ENCODE data around the gene TP63.

TP63 gene

DNA sequence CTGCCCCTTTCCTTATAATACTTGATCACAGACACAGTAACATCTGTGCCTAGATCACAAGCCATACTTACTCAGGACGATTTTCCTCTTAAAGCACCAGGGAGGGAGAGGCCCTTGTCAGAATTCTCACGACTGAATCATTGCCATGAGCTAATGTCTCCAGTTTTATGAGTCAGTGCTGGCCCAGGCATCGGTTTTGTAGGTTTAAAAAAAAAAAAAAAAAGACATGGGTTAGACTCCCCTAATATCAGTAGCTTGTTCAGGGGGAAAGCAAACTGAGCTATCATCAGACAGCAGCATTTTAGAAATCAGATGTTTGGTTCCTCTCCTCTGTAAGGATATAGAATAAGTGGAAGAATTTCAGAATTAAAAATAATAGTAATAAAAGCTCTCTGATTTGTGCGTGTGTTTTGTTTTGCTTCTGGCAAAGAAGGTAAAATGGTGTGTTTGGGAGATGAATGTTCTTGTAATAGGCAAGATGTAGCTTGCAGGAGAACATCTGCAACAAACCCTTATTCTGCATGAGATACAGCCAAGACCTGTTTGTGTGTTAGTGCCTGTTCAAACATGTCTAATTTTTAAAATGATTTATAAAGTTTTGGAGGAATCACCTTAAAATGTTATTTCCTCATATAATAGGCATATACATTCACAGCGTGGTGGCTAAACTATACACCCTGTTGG is 193.6 kb downstream of the TP63 start:
- no peak for DNase-seq

- DNase-seq: no peak
Observed at GRCh38 chr3:189826566-189826965, 195.4 kb downstream of the TP63 start.

DNA sequence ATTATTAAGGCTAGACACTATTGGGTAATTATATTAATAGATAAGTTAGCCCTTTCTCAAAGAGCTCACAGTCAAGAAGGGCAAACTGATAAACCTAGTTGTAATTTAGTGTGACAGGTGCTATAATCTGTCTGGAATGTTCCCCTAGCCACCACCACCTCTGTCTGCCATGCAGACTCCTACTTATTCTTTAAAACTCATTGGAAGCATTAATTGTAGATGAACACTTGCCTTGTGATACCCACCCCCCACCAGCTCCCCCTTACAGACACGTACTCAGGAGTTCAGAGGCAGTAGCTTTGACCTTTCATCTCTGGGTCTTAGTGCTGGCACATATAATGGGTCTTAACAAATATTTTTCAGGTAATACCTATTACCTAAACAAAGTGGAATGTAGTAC is 195.9 kb downstream of the TP63 start:
- DNase-seq: no peak

DNA sequence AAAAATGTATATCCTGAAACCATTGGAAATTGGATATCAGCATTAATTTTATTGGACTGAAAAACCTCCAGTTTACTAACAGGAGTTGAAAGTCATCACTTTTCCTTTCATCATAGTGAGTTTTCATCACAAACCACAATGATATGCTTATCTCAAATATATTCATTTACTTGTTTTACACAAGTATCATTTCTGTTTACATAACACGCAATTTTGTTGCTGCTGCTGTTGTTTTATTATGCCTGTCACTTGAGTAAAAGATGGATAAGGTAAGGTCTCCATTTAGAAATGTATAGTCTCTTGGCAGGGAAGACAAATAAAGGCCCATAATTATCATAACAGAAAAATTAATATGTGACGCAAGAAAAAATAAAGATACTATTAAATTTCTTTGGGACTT is 199.2 kb downstream of the TP63 start:
- DNase-seq: no peak

GRCh38 chr3:189833266-189833665 is 202.1 kb downstream of the TP63 start:
- DNase-seq: no peak

DNA sequence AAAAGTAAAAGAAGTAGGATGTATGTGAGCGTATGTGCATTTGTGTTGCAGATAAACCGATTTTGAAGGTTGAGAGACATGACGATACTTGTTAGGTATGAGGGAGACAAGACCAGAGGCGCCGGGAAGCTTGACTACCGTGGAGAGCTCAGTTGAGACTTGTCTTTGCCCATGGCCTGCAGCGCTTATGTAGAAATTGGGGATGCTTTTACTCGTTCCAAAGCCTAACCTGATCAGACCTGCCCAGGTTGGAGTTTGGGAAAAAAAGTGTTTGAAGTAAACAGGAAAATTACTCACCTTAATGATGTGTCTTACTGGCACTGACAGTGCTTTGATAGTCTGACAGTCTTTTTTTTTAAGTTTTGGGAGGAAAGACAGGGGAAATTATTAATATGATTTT is 202.8 kb downstream of the TP63 start:
- no peak for DNase-seq

DNA sequence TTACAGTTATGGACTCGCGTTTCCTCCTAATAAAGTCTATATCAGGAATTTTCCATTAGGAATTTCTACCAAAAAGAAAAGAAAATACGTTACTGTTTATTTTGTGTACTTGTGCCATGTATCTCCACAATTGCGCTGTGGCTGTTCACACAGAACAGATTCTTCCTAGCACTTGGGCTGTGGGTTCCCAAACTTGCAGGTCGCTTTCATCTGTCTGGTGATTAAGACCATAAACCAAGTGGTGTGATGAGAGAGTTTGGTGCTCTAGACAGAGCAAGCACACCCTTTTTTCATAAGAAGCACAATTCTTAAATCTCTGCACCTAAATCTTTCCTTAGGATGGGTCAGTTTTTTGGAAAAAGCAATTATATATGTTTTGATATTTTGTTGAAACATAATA is 203.3 kb downstream of the TP63 start:
- DNase-seq: no peak

DNA sequence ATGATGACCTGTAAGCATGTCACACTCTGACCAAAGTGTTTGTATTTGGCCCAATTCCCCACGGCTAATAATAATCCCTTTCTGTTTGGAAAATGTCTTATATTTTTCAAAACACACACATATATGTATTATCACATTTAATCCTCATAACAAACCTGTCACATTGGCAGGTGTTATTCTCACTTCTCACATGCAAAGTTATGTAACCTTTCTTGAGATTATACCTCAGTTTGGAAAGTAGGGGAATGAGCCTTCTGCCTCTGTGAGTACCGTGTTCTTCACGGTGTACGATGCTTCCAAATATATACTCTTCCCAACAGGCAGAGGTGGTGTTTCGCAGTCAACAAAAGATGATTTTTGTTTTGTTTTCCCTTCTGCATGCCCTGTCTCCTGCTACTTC is 205.6 kb downstream of the TP63 start:
- no peak for DNase-seq

GRCh38 chr3:189838291-189838690 is 207.1 kb downstream of the TP63 start:
- no peak for DNase-seq

DNA sequence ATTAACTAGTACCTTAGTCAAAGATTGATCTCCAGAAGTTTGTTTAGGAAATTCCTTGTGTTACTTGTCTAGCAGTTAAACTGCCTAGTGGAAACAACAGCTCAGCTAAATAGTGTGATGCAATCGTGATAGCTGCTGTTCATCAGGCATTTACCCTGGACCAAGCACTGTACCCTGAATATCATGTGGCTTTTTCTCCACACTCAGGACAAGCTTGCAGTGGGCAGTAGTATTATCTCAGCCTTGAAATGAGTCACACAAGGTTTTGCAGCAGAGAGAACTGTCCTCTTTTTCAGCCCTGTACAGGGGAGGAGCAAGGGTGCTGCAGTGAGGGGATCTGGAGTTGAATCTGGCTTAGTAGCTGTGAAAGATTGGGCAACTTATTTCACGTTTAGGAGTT is 208.4 kb downstream of the TP63 start:
- no peak for DNase-seq

- DNase-seq: no peak
Observed at GRCh38 chr3:189841473-189842205, 210.4 kb downstream of the TP63 start.

- no peak for DNase-seq
Observed at GRCh38 chr3:189842681-189843602, 211.8 kb downstream of the TP63 start.

DNA sequence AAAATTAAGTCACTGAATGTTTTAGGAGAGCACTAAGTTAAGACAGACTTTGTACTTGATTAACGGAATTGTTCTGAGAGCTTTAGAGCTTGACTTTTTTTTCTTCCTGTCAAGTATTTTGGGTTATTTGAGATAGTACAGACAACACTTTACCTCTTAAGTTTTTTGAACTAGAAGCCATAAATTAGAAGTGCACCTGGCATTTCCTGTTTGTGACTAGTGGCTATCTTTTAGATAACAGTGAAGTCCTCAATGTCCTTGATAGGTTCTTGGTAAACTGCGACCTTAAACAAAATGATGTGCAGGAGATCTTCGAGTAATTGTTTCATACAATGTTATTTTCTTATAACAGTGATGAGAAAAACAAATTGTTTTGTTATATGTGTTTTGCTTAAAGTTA is 213.9 kb downstream of the TP63 start:
- DNase-seq: no peak

- no peak for DNase-seq
Observed at GRCh38 chr3:189848395-189849040, 217.3 kb downstream of the TP63 start.

GRCh38 chr3:189849262-189849661 is 218.1 kb downstream of the TP63 start:
- no peak for DNase-seq

- DNase-seq: no peak
Observed at GRCh38 chr3:189851682-189852081, 220.5 kb downstream of the TP63 start.

- no peak for DNase-seq
Observed at GRCh38 chr3:189853906-189854305, 222.7 kb downstream of the TP63 start.

GRCh38 chr3:189860296-189860695 is 229.1 kb downstream of the TP63 start:
- no peak for DNase-seq

- no peak for DNase-seq
Observed at GRCh38 chr3:189862385-189862998, 231.3 kb downstream of the TP63 start.

DNA sequence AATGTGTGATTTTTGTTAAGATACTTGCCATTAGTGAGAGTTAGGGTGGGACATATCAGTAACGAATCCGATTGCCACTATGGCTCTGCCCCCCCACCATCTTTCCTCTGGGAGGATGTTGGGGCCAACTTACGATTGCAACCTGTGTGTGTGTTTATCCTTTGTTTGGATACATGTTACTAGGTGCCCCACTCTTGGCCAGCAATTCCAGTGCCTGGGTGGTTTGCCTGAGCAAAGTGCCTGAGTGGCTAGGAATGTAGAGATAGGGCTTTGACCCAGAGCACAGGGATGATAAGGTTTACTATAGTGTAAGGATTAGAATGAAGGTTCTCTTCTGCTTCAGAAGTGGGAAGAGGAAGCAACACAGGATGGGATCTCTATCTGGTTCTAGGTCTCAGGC is 231.8 kb downstream of the TP63 start:
- no peak for DNase-seq

- no peak for DNase-seq
Observed at GRCh38 chr3:189868061-189868460, 236.9 kb downstream of the TP63 start.

GRCh38 chr3:189869165-189869564 is 238.0 kb downstream of the TP63 start:
- no peak for DNase-seq

DNA sequence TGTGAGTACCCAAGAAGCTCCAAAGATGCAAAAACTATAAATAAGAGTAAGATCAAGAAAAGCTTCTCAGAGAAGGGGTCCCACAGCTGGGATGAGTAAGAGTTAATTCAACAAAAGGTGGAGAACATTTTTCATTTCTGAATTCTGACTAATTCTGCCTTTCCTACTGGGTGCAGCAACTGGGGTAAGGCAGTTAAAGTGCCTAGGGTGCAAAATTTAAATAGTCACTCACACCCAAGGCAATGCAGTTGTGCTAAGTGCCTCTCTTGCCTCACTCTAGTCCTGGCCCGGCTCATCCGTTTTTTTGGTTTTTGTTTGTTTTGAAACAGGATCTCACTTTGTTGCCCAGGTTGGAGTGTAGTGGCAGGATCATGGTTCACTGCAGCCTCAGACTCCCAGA is 240.2 kb downstream of the TP63 start:
- DNase-seq: no peak
